H9 (cell line): ENCODE measurements around the gene PGM3. TPM values are rescaled to one million over a fixed set of nuclear protein-coding genes. Genes with fewer than 3 reads are reported as not detected.
"Not testable (repeated sequence)": the region's sequence is repeated elsewhere in the genome, so short reads cannot be mapped to it uniquely, and the experiment has no call there.

Experiments
- DNase-seq: peaks from one replicate; pipeline ENCODE4 v3.0.0-alpha.2; 2017
- H2AFZ ChIP-seq: one replicate; pipeline ENCODE4 v1.6.1; 2013; ENCODE audit warnings: mild to moderate bottlenecking, low read length, control low read depth, moderate library complexity
- H2AK5ac ChIP-seq: 2 replicates; pipeline ENCODE4 v1.6.1; 2013; ENCODE audit warnings: low read length, control low read depth, mixed read lengths; ENCODE audit not compliant: insufficient read length
- H2BK120ac ChIP-seq: one replicate; pipeline ENCODE4 v1.6.1; 2013; ENCODE audit warnings: low read depth, mild to moderate bottlenecking, low read length, control low read depth, inconsistent platforms; ENCODE audit not compliant: poor library complexity, severe bottlenecking
- H2BK12ac ChIP-seq: 2 replicates; pipeline ENCODE4 v1.6.1; 2013; ENCODE audit warnings: low read length, control low read depth, mixed read lengths, low read depth; ENCODE audit not compliant: insufficient read length
- H2BK15ac ChIP-seq: 2 replicates; pipeline ENCODE4 v1.6.1; 2013; ENCODE audit warnings: low read depth, low read length, control low read depth
- H2BK20ac ChIP-seq: one replicate; pipeline ENCODE4 v1.6.1; 2013; ENCODE audit warnings: low read depth, mild to moderate bottlenecking, low read length, control low read depth, inconsistent platforms; ENCODE audit not compliant: poor library complexity, severe bottlenecking
- H2BK5ac ChIP-seq: 2 replicates; pipeline ENCODE4 v1.6.1; 2013; ENCODE audit warnings: low read length, control low read depth, mixed read lengths; ENCODE audit not compliant: insufficient read length
- H3K14ac ChIP-seq: 2 replicates; pipeline ENCODE4 v1.6.1; 2013; ENCODE audit warnings: low read length, control low read depth; ENCODE audit not compliant: insufficient read depth
- H3K18ac ChIP-seq: 2 replicates; pipeline ENCODE4 v1.6.1; 2013; ENCODE audit warnings: low read depth, mild to moderate bottlenecking, mixed read lengths, low read length, control low read depth; ENCODE audit not compliant: insufficient read length
- H3K23ac ChIP-seq: 2 replicates; pipeline ENCODE4 v1.6.1; 2013; ENCODE audit warnings: low read length, control low read depth, mixed read lengths, low read depth; ENCODE audit not compliant: insufficient read length
- H3K23me2 ChIP-seq: 2 replicates; pipeline ENCODE4 v1.6.1; 2013; ENCODE audit warnings: low read depth, mild to moderate bottlenecking, mixed read lengths, low read length, control low read depth; ENCODE audit not compliant: insufficient read length, poor library complexity, severe bottlenecking
- H3K27ac ChIP-seq: 2 replicates; pipeline ENCODE4 v1.5.1; 2013; ENCODE audit warnings: low read length, control low read depth, mixed read lengths, low read depth; ENCODE audit not compliant: insufficient read length
- H3K27me3 ChIP-seq: 2 replicates; pipeline ENCODE4 v1.6.1; 2013; ENCODE audit warnings: low read length, control low read depth, inconsistent platforms; ENCODE audit not compliant: insufficient read depth
- H3K4ac ChIP-seq: 2 replicates; pipeline ENCODE4 v1.6.1; 2013; ENCODE audit warnings: low read depth, mild to moderate bottlenecking, control low read depth, inconsistent platforms, low read length, moderate library complexity
- H3K4me1 ChIP-seq: 2 replicates; pipeline ENCODE4 v1.6.1; 2013; ENCODE audit warnings: low read length, control low read depth, inconsistent platforms; ENCODE audit not compliant: insufficient read depth
- H3K4me2 ChIP-seq: 2 replicates; pipeline ENCODE4 v1.6.1; 2013; ENCODE audit warnings: low read length, control low read depth, mixed read lengths; ENCODE audit not compliant: insufficient read length, insufficient read depth
- H3K56ac ChIP-seq: 2 replicates; pipeline ENCODE4 v1.6.1; 2013; ENCODE audit warnings: low read depth, mild to moderate bottlenecking, mixed read lengths, low read length, control low read depth; ENCODE audit not compliant: insufficient read length
- H3K79me1 ChIP-seq: 2 replicates; pipeline ENCODE4 v1.6.1; 2013; ENCODE audit warnings: low read depth, mild to moderate bottlenecking, moderate library complexity, low read length, control low read depth, inconsistent platforms; ENCODE audit not compliant: insufficient read depth, poor library complexity, severe bottlenecking
- H3K79me2 ChIP-seq: 2 replicates; pipeline ENCODE4 v1.6.1; 2013; ENCODE audit warnings: low read length, control low read depth, inconsistent platforms; ENCODE audit not compliant: insufficient read depth
- H3K9ac ChIP-seq: 2 replicates; pipeline ENCODE4 v1.6.1; 2013; ENCODE audit warnings: low read length, control low read depth, mixed read lengths; ENCODE audit not compliant: insufficient read length; ENCODE audit errors: extremely low read depth
- H3K9me3 ChIP-seq: one replicate; pipeline ENCODE4 v1.6.1; 2013; ENCODE audit warnings: low read depth, low read length, inconsistent platforms; ENCODE audit not compliant: control insufficient read depth
- H3T11ph ChIP-seq: one replicate; pipeline ENCODE4 v1.6.1; 2013; ENCODE audit warnings: mild to moderate bottlenecking, low read length, control low read depth, inconsistent platforms
- H4K20me1 ChIP-seq: one replicate; pipeline ENCODE4 v1.6.1; 2013; ENCODE audit not compliant: control insufficient read depth, insufficient read length, insufficient read depth
- H4K5ac ChIP-seq: 2 replicates; pipeline ENCODE4 v1.6.1; 2013; ENCODE audit warnings: low read depth, mild to moderate bottlenecking, mixed read lengths, low read length, control low read depth; ENCODE audit not compliant: insufficient read length
- H4K8ac ChIP-seq: replicated peaks from 2 replicates; pipeline ENCODE4 v1.6.1; 2013; ENCODE audit warnings: low read length, control low read depth, mixed read lengths, low read depth; ENCODE audit not compliant: insufficient read length
- H4K91ac ChIP-seq: 2 replicates; pipeline ENCODE4 v1.6.1; 2013; ENCODE audit warnings: low read depth, mild to moderate bottlenecking, moderate library complexity, mixed read lengths, low read length, control low read depth; ENCODE audit not compliant: insufficient read length
- H3K27ac Mint-ChIP-seq, 3 experiments: 2 replicates in 2 of 3; 3 replicates in 1 of 3; pipeline ENCODE4 v1.8.0; 2020 to 2021; ENCODE audit warnings: mixed read lengths in 3 of 3, mild to moderate bottlenecking in 1 of 3, moderate library complexity in 1 of 3
- H3K27me3 Mint-ChIP-seq: 2 replicates; pipeline ENCODE4 v1.8.0; 2021; ENCODE audit warnings: low read depth, mild to moderate bottlenecking, moderate library complexity, mixed read lengths
- H3K36me3 Mint-ChIP-seq, 3 experiments: 2 replicates in 2 of 3; 3 replicates in 1 of 3; pipeline ENCODE4 v1.8.0; 2020 to 2021; ENCODE audit warnings: low read depth in 3 of 3, mixed read lengths in 3 of 3; ENCODE audit not compliant: insufficient read depth in 1 of 3
- H3K4me1 Mint-ChIP-seq, 2 experiments: 2 replicates each; pipeline ENCODE4 v1.8.0; 2020; ENCODE audit warnings: mixed read lengths in 2 of 2
- H3K4me3 Mint-ChIP-seq, 2 experiments: 2 replicates in 1 of 2; 3 replicates in 1 of 2; pipeline ENCODE4 v1.8.0; 2020 to 2021; ENCODE audit warnings: mild to moderate bottlenecking in 2 of 2, mixed read lengths in 2 of 2, moderate library complexity in 1 of 2
- H3K9me3 Mint-ChIP-seq, 2 experiments: 2 replicates in 1 of 2; 3 replicates in 1 of 2; pipeline ENCODE4 v1.8.0; 2020; ENCODE audit warnings: mild to moderate bottlenecking in 2 of 2, mixed read lengths in 2 of 2, moderate library complexity in 1 of 2
- CTCF ChIP-seq: fragments of 200-600 bp; sonication (generic); conservative IDR thresholded peaks from 3 replicates; pipeline ENCODE4 v1.8.0; 2021; ENCODE audit warnings: antibody characterized with exemption, mild to moderate bottlenecking
- WGBS: extraction: QIAGEN DNeasy Blood & Tissue Kit; methylation state at CpG from one replicate; pipeline ENCODE4 v1.1.7; 2013; ENCODE audit warnings: missing lambda C conversion rate, low lambda C conversion rate, mixed read lengths; ENCODE audit not compliant: insufficient read length; ENCODE audit errors: extremely low coverage; 5-methylcytosine and 5-hydroxymethylcytosine counted together
- total RNA-seq: library from RNA; stranded (reverse); gene quantifications from 2 replicates; pipeline ENCODE4 v1.2.1, GENCODE V29; 2021

The PGM3 gene
- total RNA-seq, 1 experiment from 2014 or later, result 69.3 TPM

DNA sequence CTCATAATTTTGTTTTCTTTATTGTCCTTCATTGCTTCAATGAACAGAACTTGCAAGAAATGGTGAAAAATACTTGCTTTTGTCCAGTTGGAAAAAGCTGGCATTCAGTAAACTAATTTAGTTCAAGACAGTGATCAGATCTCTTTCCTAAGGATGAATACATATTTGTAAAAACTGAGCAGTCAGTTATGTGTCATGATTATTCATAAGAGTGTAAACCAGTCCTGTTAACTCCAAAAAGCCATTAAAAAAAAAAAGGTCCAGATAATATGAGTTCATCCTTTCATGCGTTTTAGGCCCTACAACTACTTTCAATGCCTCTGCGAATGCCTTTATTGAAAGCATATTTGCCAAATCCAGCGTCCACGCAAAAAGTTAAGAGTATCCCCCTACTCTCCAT, 609 bp downstream of the PGM3 start:
- peak overlapping the region; percentile 98 for H3K4me3 Mint-ChIP-seq
- Histone ChIP-seq H2AFZ (no peak overlapping the region), H3K9me3 (no peaks in the 10 kb centered on the region), H3K14ac (no peak overlapping the region), H2BK120ac (no peak overlapping the region), H3K4ac (no peak overlapping the region), H4K20me1 (no peaks in the 10 kb centered on the region), H3K27ac (no peak overlapping the region), H3K23ac (no peak overlapping the region), H2BK5ac (no peak overlapping the region), H4K5ac (no peak overlapping the region), H3K79me2 (peaks cover 3% of the 10 kb centered on the region; the same call in 1 of the 2 replicates), H3K23me2 (peaks cover 8% of the 10 kb centered on the region), H4K91ac (no peak overlapping the region), H2BK15ac (no peak overlapping the region), H3K79me1 (no peaks in the 10 kb centered on the region), H4K8ac (no peak overlapping the region), H3K4me1 (no peaks in the 10 kb centered on the region), H2AK5ac (no peak overlapping the region), H3K4me2 (peak overlapping the region; percentile 50), H3K9ac (peak overlapping the region; percentile 55), H2BK12ac (no peak overlapping the region), H3K56ac (no peak overlapping the region), H3K27me3 (no peaks in the 10 kb centered on the region), H3T11ph (no peak overlapping the region), H3K18ac (no peak overlapping the region), H2BK20ac (no peak overlapping the region)
- H3K27ac Mint-ChIP-seq, result peak overlapping the region in 2 of 3 experiments; percentile 96 to 98; a peak in 4 of 7 replicates
- DNase-seq, result no peak
- H3K36me3 Mint-ChIP-seq, result peaks cover 13 to 56% (median 45%) of the 10 kb centered on the region in 3 experiments
- H3K9me3 Mint-ChIP-seq, result no peaks in the 10 kb centered on the region
- H3K4me1 Mint-ChIP-seq, result peaks cover 17 to 24% of the 10 kb centered on the region in 2 experiments
- no CpG with 5 or more reads among the region's 4 CpGs for WGBS
- H3K27me3 Mint-ChIP-seq, result no peaks in the 10 kb centered on the region
- no peak for TF ChIP-seq CTCF

GRCh38 chr6:83191974-83192373, 1.1 kb downstream of the PGM3 start:
- H3K27ac Mint-ChIP-seq, H2BK20ac ChIP-seq, H2BK12ac ChIP-seq, H3K9me3 ChIP-seq, H3K4me1 ChIP-seq, H3K27me3 Mint-ChIP-seq, H3K23ac ChIP-seq, H2BK15ac ChIP-seq, H2AFZ ChIP-seq, H3K4ac ChIP-seq, DNase-seq, H3K9ac ChIP-seq, H3K56ac ChIP-seq, H2BK120ac ChIP-seq, H3T11ph ChIP-seq, H3K79me1 ChIP-seq, H4K20me1 ChIP-seq, H3K23me2 ChIP-seq, H4K8ac ChIP-seq, H4K5ac ChIP-seq, H2AK5ac ChIP-seq, H3K79me2 ChIP-seq, H3K14ac ChIP-seq, H4K91ac ChIP-seq, H3K27me3 ChIP-seq, H3K27ac ChIP-seq, H3K18ac ChIP-seq, H3K9me3 Mint-ChIP-seq, H2BK5ac ChIP-seq: not testable (repeated sequence)
- Mint-ChIP-seq H3K36me3 (peaks cover 10 to 53% (median 41%) of the 10 kb centered on the region in 3 experiments), H3K4me1 (peaks cover 17 to 24% of the 10 kb centered on the region in 2 experiments), H3K4me3 (peak overlapping the region; percentile 98)
- WGBS, result no CpG with 5 or more reads among the region's 18 CpGs
- peak overlapping the region; percentile 50 for H3K4me2 ChIP-seq
